Measurements from ENCODE around the gene EFCAB7. TPM values are rescaled to one million over a fixed set of nuclear protein-coding genes. Genes with fewer than 3 reads are reported as not detected.

Gene EFCAB7, protein sequence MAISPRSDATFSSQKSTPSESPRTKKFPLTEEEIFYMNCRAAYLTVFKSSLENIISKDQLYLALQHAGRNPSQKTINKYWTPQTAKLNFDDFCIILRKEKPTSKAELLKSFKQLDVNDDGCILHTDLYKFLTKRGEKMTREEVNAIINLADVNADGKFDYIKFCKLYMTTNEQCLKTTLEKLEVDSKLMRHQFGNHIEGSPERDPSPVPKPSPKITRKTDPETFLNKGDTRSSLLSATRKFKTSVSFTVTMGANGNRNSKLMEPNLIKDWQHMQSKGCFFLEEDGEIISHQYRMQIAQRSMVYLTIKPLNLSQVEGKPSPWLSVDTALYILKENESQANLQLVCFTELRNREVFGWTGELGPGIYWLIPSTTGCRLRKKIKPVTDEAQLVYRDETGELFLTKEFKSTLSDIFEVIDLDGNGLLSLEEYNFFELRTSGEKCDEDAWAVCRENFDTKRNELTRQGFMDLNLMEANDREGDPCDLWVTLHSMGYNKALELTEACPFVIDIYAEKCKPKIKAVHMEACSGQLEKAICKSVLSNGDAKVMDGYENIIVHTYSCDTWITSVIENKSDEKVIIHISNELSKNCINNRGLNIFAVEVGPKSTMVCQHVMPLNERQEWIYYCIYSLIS
- total RNA-seq, result 1 to 10 TPM; 4.9 to 7.9 TPM

DNA sequence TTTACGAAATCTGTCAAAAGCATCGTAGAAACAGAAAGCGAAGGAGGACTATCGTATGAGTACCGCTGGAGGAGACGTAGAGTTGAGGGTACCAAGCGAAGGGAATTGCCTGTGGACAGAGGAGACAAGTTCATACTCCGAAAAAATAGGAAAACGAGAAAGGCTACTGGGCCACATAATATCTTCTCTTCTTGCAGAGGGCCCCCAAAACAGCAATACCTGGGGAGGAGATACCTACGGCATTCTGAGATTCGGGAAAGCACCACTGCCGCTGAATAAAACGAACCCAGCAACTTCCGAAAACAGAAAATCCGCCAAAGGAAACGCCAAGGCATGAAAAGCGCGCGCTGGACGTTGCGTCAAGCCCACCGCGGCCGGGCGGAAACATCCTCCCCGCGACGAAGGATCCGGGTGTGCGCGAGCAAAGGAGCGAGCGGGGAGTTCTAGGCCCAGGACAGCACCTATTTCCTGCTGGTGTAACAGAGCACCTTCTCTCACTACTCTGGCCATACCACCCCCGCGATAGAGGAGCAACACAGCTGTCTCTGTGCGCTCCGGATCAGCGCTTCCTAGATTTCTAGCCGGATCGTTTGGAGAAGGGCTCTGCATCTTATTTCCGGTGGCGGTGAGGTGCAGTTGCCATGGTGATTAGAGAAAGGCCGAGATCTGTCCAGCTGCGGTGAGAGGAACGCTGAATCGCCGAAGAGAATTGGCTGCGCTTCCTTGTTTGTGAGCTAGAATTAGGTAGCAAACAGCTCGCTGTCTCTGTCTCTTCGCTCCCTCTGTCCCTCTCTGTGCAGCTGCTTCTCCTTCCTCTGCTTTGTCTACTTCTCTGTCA is at the start of gene EFCAB7, which contains the start of gene ITGB3BP:
EFCAB7 (plus strand) TSS at position 635 of the 838 bp plus-strand sequence. CDS start 2,048 bp downstream, outside the sequence.
ITGB3BP (minus strand) TSS at position 335 of the 838 bp plus-strand sequence; CDS start at position 243, 92 bp downstream.
- CTCF ChIA-PET, result interaction anchor here (0.9 to 1.6 kb wide), 2 partner anchors 10 to 16 kb away, joined by 3 read pairs; no protein-coding TSS in a partner anchor
- POLR2A ChIA-PET, result interaction anchor here (0.8 kb wide), 1 partner anchor 155 kb away, joined by 3 read pairs; no protein-coding TSS in a partner anchor

- POLR2A ChIA-PET, result no interaction called here
- CTCF ChIA-PET, result no interaction called here
Observed at GRCh38 chr1:63475761-63476160, 47.6 kb upstream of the EFCAB7 start.

DNA sequence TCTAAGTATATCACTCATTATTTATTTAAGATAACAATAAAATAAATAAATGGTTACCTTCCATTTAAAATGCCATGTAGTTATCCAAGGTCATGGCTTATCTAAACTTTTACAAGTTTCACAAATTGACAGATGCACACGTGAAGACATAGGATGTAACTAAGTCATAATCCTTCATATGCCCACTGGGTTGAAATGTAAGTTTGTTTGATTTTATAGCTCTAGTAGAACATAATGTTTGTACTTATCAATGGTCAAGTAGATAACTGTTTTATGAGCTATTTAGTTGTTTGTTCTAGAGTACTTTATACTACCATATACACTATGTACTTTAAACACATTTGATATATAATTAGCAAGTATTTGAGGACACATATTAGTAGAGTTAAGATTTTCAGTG is 43.3 kb upstream of the EFCAB7 start:
- ChIA-PET POLR2A (no interaction called here), CTCF (no interaction called here)

DNA sequence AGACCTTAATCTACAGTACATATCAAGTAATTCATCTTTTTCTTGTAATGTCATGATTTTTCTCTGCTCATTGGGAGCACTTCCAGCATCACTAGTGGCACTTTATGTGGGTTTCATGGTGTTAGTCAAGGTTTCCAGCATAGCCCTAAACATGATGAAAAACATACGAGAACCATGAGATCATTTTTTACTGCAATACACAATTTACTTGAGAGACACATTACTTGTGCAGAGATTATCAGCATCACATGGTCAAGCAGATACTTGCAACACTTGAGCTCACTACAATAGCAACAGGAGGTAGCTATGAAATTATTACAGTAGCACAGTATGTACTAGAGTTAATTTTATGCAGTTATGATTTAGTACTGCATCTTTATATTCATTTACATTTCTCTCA is 36.7 kb upstream of the EFCAB7 start:
- POLR2A ChIA-PET, result no interaction called here
- CTCF ChIA-PET, result no interaction called here

GRCh38 chr1:63487336-63488065 is 35.8 kb upstream of the EFCAB7 start:
- ChIA-PET POLR2A (no interaction called here), CTCF (no interaction called here)

DNA sequence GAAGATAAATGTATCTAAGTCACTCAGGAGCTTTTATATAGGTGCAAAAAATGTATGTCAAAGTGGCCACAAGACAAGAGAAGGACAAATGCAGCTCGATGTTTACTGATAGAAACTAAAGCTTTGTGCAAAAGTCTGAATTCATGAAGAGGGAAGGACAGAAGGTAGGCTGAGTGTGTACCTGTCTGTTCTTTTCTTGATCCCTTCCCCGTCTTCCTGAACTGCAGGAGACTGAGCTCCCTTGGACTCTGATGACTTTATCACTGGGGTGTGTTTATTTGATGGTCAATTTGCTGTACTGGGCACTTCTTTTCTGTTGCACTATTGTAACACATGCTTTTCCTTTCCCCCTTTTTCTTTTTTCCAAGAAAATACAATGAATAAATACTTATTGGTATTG is 25.7 kb upstream of the EFCAB7 start:
- ChIA-PET POLR2A (no interaction called here), CTCF (no interaction called here)

- POLR2A ChIA-PET, result no interaction called here
- CTCF ChIA-PET, result no interaction called here
Observed at GRCh38 chr1:63498106-63498505, 25.2 kb upstream of the EFCAB7 start.

GRCh38 chr1:63501256-63501655 is 22.1 kb upstream of the EFCAB7 start:
- ChIA-PET CTCF (no interaction called here), POLR2A (no interaction called here)

DNA sequence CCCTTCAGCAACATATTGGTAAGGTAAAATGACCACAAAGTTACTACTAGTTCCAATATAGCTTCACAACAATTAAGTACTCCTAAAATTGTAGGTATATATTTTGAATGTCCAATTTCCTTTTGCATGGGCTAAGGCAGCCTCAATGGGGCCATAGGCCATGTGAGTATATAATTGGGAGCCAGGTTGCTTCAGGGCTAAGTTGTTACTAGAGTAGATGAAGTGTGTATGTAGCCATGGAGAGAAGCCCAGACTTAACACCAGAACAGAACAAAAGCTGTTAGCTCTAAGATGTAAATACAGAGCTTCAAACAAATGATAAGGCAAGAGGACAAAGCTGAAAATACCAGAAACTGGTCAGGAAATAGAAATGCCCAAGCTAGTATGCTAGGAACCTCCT is 16.5 kb upstream of the EFCAB7 start:
- POLR2A ChIA-PET, result no interaction called here
- CTCF ChIA-PET, result no interaction called here

DNA sequence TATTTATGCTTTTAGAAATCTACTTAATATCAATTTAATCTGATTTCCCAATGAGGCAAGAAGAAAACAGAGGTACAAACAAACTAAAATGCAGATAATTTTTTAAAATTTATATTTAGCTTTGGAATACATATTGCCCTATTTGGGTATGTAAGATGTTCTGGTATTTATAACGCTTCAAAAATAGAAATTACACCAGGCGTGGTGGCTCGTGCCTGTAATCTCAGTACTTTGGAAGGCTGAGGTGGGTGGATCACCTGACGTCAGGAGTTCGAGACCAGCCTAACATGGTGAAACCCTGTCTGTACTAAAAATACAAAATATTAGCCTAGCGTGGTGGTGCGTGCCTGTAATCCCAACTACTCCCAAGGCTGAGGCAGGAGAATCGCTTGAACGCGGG is 13.6 kb upstream of the EFCAB7 start:
- ChIA-PET POLR2A (no interaction called here), CTCF (no interaction called here)

- ChIA-PET CTCF (no interaction called here), POLR2A (no interaction called here)
Observed at GRCh38 chr1:63512584-63512983, 10.7 kb upstream of the EFCAB7 start.

DNA sequence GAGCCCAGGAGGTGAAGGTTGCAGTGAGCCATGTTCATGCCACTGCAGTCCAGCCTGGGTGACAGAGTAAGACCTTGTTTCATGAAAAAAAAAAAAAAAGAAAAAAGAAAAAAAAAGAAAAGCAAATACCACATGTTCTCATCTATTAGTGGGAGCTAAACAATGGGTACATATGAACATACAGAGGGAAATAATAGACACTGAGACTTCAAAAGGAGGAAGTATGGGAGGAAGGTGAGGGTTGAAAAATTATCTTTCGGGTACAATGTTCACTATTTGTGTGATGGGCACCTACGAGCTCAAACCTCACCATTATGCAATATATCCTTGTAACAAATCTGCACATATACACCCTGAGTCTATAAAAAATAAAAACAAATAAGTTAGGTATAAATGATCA is 6.7 kb upstream of the EFCAB7 start:
- ChIA-PET CTCF (no interaction called here), POLR2A (no interaction called here)

- POLR2A ChIA-PET, result interaction anchor here (0.8 kb wide), 1 partner anchor 156 kb away, joined by 3 read pairs; no protein-coding TSS in a partner anchor
- CTCF ChIA-PET, result interaction anchor here (1.6 kb wide), 1 partner anchor 16 kb away, joined by 3 read pairs; no protein-coding TSS in a partner anchor
Observed at GRCh38 chr1:63523738-63524137, 413 bp downstream of the EFCAB7 start.

DNA sequence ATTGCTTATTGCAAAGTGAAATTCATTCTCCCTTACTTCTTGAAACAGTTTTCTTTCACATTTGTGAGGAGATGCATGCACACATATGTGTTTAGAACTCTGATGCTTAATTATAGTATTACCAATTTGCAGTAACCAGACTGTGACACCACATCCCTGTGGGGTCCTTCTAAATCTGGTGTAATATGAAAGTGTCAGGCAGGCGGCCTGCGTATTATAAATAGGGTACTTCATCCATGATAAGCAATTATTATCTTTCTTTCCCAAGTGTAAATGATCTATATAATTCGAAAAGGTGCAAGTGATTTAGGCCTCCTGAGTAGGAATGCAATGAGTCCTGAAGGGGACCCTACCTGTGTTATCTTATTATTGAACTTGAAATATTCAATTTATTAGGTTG is 876 bp downstream of the EFCAB7 start:
- CTCF ChIA-PET, result no interaction called here
- POLR2A ChIA-PET, result no interaction called here

- CTCF ChIA-PET, result no interaction called here
Observed at GRCh38 chr1:63532727-63533126, 9.4 kb downstream of the EFCAB7 start.

DNA sequence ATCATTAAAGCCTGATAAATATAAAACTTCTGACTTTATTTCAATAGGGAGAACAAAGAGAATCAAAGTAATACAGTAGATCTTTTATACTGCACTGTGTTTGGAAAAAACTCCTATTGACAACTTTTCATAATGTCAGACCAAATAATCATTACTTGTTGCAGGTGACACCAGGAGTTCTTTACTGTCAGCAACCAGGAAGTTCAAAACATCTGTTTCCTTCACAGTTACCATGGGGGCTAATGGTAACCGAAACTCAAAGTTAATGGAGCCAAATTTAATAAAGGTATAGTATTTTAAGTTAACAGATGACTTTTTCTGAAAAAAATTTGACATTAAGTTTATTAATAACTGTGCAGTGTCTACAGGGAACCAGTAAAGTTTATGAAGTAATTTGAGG is 10.6 kb downstream of the EFCAB7 start:
- POLR2A ChIA-PET, result no interaction called here
- CTCF ChIA-PET, result no interaction called here

More at GRCh38 chr1:63532727-63533126, 9.4 kb downstream of the EFCAB7 start:
- POLR2A ChIA-PET, result no interaction called here

- ChIA-PET POLR2A (no interaction called here), CTCF (no interaction called here)
Observed at GRCh38 chr1:63534406-63534805, 11.1 kb downstream of the EFCAB7 start.

DNA sequence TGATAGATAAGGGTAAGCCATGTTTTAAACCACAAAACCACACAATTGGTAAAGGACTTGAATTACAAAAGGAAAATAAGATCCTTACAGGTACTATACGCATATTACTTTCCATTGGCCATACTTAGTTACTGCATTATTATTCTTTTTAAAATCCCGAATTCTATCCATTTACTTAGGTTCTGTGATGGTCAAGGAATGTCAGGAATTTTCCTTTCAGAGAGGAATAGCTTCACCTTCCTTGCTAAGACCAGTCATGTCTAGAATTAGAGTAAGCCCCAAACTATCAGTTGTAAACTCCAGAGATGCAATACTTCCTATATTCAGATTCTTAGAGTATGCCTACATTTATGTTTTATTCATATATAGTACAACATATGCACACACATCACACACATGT is 13.7 kb downstream of the EFCAB7 start:
- POLR2A ChIA-PET, result no interaction called here
- CTCF ChIA-PET, result no interaction called here

GRCh38 chr1:63537940-63538339 is 14.6 kb downstream of the EFCAB7 start:
- ChIA-PET CTCF (interaction anchor here (0.6 to 1.0 kb wide), 2 partner anchors 44 to 634 kb away, joined by 3 read pairs; no protein-coding TSS in a partner anchor), POLR2A (no interaction called here)

DNA sequence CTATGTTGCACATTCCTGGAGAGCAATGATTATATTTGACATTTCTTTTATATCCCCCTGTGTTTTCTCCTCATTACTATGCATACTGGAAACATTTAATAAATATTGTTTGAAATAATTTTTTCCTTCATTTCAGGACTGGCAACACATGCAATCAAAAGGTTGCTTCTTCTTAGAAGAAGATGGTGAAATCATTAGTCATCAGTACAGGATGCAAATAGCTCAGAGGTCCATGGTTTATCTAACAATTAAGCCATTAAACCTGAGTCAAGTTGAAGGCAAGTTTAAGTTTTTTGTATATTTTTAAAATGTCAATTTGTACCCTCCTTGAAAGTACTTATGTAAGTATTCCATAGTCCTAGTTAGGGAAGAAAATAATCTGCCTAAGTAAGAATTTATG is 22.5 kb downstream of the EFCAB7 start:
- ChIA-PET CTCF (no interaction called here), POLR2A (no interaction called here)
